Measurements from ENCODE around the gene SSBP2.

- TF ChIP-seq CTCF (IDR thresholded peaks at IDR 0.05) (no peak), POLR2A (IDR thresholded peaks at IDR 0.05) (no peak)
Observed at GRCh38 chr5:81675420-81675819, 75.5 kb downstream of the SSBP2 start.

Measured in esophagus squamous epithelium (tissue), 4 donors.